ENCODE measurements around the gene CCDC60.

DNA sequence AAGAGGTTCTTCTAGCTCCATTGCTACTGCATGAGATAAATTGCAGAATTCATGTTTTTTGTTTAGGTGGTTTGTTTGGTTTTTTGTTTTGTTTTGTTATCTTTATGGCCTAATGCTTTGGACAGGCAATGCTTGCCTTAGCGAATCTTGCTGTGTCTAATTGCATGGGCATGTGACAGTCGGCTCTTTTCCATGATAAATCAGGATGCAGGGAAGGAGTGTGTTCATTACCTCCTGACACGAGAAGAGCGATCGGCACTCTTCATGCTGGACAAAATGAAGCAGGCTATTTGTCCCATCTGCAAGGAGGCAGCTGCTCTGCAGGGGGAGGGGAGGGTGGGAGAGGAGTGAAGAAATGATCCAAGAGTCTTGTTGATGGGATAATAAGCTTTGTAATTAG, 6.5 kb downstream of the CCDC60 start:
- no peak for TF ChIP-seq CTCF (IDR thresholded peaks at IDR 0.05)
- TF ChIP-seq POLR2A (IDR thresholded peaks at IDR 0.05) = no peak

All from adrenal gland (tissue), 5 donors.